GM12873 (cell line): ENCODE measurements around the gene IFNA21.
A peak's percentile ranks its signal among the peaks of the same experiment; 100 is the strongest.

Experiments used
- TF ChIP-seq, protein P1 (sequence below): IDR thresholded peaks from 2 replicates; pipeline ENCODE4 v1.5.1; 2012; ENCODE audit warnings: low read depth, mild to moderate bottlenecking, moderate library complexity, low read length, control low read depth; ENCODE audit not compliant: insufficient read depth; ENCODE audit errors: missing control alignments

Gene IFNA21

GRCh38 chr9:21160178-21160577 lies 6.3 kb downstream of the IFNA21 start:
- TF ChIP-seq, protein P1, sequence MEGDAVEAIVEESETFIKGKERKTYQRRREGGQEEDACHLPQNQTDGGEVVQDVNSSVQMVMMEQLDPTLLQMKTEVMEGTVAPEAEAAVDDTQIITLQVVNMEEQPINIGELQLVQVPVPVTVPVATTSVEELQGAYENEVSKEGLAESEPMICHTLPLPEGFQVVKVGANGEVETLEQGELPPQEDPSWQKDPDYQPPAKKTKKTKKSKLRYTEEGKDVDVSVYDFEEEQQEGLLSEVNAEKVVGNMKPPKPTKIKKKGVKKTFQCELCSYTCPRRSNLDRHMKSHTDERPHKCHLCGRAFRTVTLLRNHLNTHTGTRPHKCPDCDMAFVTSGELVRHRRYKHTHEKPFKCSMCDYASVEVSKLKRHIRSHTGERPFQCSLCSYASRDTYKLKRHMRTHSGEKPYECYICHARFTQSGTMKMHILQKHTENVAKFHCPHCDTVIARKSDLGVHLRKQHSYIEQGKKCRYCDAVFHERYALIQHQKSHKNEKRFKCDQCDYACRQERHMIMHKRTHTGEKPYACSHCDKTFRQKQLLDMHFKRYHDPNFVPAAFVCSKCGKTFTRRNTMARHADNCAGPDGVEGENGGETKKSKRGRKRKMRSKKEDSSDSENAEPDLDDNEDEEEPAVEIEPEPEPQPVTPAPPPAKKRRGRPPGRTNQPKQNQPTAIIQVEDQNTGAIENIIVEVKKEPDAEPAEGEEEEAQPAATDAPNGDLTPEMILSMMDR, result no peak

GRCh38 chr9:21155501-21155900 lies 11.0 kb downstream of the IFNA21 start:
- TF ChIP-seq, protein P1, result no peak

GRCh38 chr9:21154018-21154608 lies 12.3 kb downstream of the IFNA21 start:
- TF ChIP-seq, protein P1, result peak; percentile 55

GRCh38 chr9:21153336-21154017 lies 13.0 kb downstream of the IFNA21 start:
- TF ChIP-seq, protein P1, result no peak

GRCh38 chr9:21144603-21145002 lies 21.9 kb downstream of the IFNA21 start:
- TF ChIP-seq, protein P1, result no peak

DNA sequence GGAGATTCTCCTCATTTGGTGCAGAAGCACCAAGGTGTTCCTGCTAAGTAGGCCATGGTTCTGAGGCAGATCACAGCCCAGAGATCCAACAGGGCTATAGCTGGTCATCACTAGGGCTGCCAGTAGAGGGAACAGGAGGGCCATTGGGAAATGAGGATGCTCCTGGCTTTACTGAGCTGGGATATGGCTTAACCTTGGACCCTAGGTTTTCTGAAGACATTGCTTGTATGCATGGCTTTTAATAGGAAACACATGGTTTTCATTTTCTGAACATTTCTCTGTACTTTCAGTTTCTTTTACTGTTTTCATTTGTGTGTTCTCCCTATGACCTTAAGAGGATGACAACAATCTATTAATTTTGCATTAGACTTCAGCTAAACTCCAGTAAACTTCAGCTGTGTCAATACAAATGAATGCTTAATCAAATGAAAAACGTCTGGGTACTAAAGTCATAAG lies 25.0 kb downstream of the IFNA21 start, which contains the start of gene IFNW1:
Gene IFNW1, minus strand, starts transcription at position 406 of the 456 bp plus-strand sequence. Its CDS starts 262 bp downstream, at position 144.
- TF ChIP-seq, protein P1, result peak; percentile 33

DNA sequence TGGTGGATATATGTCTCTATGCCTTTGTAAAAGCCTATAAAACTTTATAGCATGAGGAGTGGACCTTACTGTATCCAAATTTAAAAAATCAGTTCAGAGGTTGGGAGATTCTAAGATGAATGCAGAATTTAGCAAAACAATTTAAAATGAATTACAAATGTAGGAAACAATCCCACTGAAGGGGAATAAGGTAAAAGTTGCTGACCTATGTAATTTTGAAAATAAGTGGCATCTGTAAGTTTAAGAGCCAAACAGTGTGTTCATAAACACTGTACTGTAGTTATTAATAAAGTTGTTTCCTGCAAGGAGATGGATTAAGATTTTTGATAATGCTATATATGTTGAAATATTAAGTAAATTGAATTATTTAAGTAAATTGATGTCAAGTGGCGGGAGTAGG lies 29.4 kb downstream of the IFNA21 start:
- TF ChIP-seq, protein P1, result no peak
